NCI-H460 (cell line): Measurements from ENCODE around the gene THAP11. TPM values are rescaled to one million over a fixed set of nuclear protein-coding genes. Genes with fewer than 3 reads are reported as not detected.

ENCODE experiments used
- DNase-seq: peaks from one replicate; pipeline ENCODE4 v3.0.0-alpha.2; 2016; ENCODE audit warnings: low read depth; ENCODE audit errors: extremely low read depth
- polyA plus RNA-seq: library from polyadenylated mRNA; depleted of rRNA; stranded (reverse); fragments of >200 nt; gene quantifications from 2 replicates; pipeline ENCODE4 v1.2.3, GENCODE V29; 2014; cell fraction: nucleus; rRNA removed
- total RNA-seq: library from RNA; depleted of rRNA; stranded (reverse); fragments of >200 nt; shearing (Covaris generic); gene quantifications from 2 replicates; pipeline ENCODE4 v1.2.3, GENCODE V29; 2014; rRNA removed

Gene THAP11
- 43.6 and 49.4 TPM in 2 replicates for total RNA-seq
- 52.7 and 72.2 TPM in 2 replicates for polyA plus RNA-seq

- DNase-seq, result peak; percentile 99
Observed at GRCh38 chr16:67841816-67842508, at the start of gene THAP11. Gene THAP11, plus strand, starts transcription at chr16:67842320. Its CDS starts 235 bp downstream, at chr16:67842555.

- DNase-seq, result no peak
Observed at GRCh38 chr16:67796099-67796718, 45.9 kb upstream of the THAP11 start.

GRCh38 chr16:67800338-67800926 is 41.7 kb upstream of the THAP11 start:
- DNase-seq, result no peak

GRCh38 chr16:67801241-67801640 is 40.9 kb upstream of the THAP11 start:
- DNase-seq, result no peak

- no peak for DNase-seq
Observed at GRCh38 chr16:67801883-67802282, 40.2 kb upstream of the THAP11 start.

GRCh38 chr16:67803894-67804293 is 38.2 kb upstream of the THAP11 start:
- DNase-seq, result no peak

GRCh38 chr16:67804853-67805542 is 37.1 kb upstream of the THAP11 start:
- no peak for DNase-seq

GRCh38 chr16:67805718-67806427 is 36.2 kb upstream of the THAP11 start:
- DNase-seq, result no peak

- DNase-seq, result peak; percentile 100
Observed at GRCh38 chr16:67806428-67807147, 35.5 kb upstream of the THAP11 start, which contains the start of the genes RANBP10 and TSNAXIP1. Gene RANBP10, minus strand, starts transcription at chr16:67806560. Its CDS starts 24 bp downstream, at chr16:67806536. Gene TSNAXIP1, plus strand, starts transcription at chr16:67806889. Its CDS starts 261 bp downstream, at chr16:67807150.

- no peak for DNase-seq
Observed at GRCh38 chr16:67807148-67807682, 34.9 kb upstream of the THAP11 start.

- DNase-seq, result no peak
Observed at GRCh38 chr16:67811899-67812298, 30.2 kb upstream of the THAP11 start.

GRCh38 chr16:67814567-67814966 is 27.6 kb upstream of the THAP11 start:
- DNase-seq, result no peak

GRCh38 chr16:67820608-67821259 is 21.4 kb upstream of the THAP11 start:
- DNase-seq, result no peak

GRCh38 chr16:67822511-67822910 is 19.6 kb upstream of the THAP11 start:
- DNase-seq, result no peak

- DNase-seq, result no peak
Observed at GRCh38 chr16:67825119-67825518, 17.0 kb upstream of the THAP11 start.

GRCh38 chr16:67825906-67826305 is 16.2 kb upstream of the THAP11 start:
- DNase-seq, result no peak

- DNase-seq, result no peak
Observed at GRCh38 chr16:67828651-67829050, 13.5 kb upstream of the THAP11 start.

- no peak for DNase-seq
Observed at GRCh38 chr16:67833030-67833414, 9.1 kb upstream of the THAP11 start.
